H9 (cell line): Measurements from ENCODE around the gene RNF215. TPM values are rescaled to one million over a fixed set of nuclear protein-coding genes. Genes with fewer than 3 reads are reported as not detected.
A peak's percentile ranks its signal among the peaks of the same experiment; 100 is the strongest.

Experiments used
- DNase-seq: peaks from one replicate; pipeline ENCODE4 v3.0.0-alpha.2; 2017
- H2AFZ ChIP-seq: one replicate; pipeline ENCODE4 v1.6.1; 2013; ENCODE audit warnings: mild to moderate bottlenecking, low read length, control low read depth, moderate library complexity
- H2AK5ac ChIP-seq: 2 replicates; pipeline ENCODE4 v1.6.1; 2013; ENCODE audit warnings: low read length, control low read depth, mixed read lengths; ENCODE audit not compliant: insufficient read length
- H2BK120ac ChIP-seq: one replicate; pipeline ENCODE4 v1.6.1; 2013; ENCODE audit warnings: low read depth, mild to moderate bottlenecking, low read length, control low read depth, inconsistent platforms; ENCODE audit not compliant: poor library complexity, severe bottlenecking
- H2BK12ac ChIP-seq: 2 replicates; pipeline ENCODE4 v1.6.1; 2013; ENCODE audit warnings: low read length, control low read depth, mixed read lengths, low read depth; ENCODE audit not compliant: insufficient read length
- H2BK15ac ChIP-seq: 2 replicates; pipeline ENCODE4 v1.6.1; 2013; ENCODE audit warnings: low read depth, low read length, control low read depth
- H2BK20ac ChIP-seq: one replicate; pipeline ENCODE4 v1.6.1; 2013; ENCODE audit warnings: low read depth, mild to moderate bottlenecking, low read length, control low read depth, inconsistent platforms; ENCODE audit not compliant: poor library complexity, severe bottlenecking
- H2BK5ac ChIP-seq: 2 replicates; pipeline ENCODE4 v1.6.1; 2013; ENCODE audit warnings: low read length, control low read depth, mixed read lengths; ENCODE audit not compliant: insufficient read length
- H3K14ac ChIP-seq: 2 replicates; pipeline ENCODE4 v1.6.1; 2013; ENCODE audit warnings: low read length, control low read depth; ENCODE audit not compliant: insufficient read depth
- H3K18ac ChIP-seq: 2 replicates; pipeline ENCODE4 v1.6.1; 2013; ENCODE audit warnings: low read depth, mild to moderate bottlenecking, mixed read lengths, low read length, control low read depth; ENCODE audit not compliant: insufficient read length
- H3K23ac ChIP-seq: 2 replicates; pipeline ENCODE4 v1.6.1; 2013; ENCODE audit warnings: low read length, control low read depth, mixed read lengths, low read depth; ENCODE audit not compliant: insufficient read length
- H3K23me2 ChIP-seq: 2 replicates; pipeline ENCODE4 v1.6.1; 2013; ENCODE audit warnings: low read depth, mild to moderate bottlenecking, mixed read lengths, low read length, control low read depth; ENCODE audit not compliant: insufficient read length, poor library complexity, severe bottlenecking
- H3K27ac ChIP-seq: 2 replicates; pipeline ENCODE4 v1.5.1; 2013; ENCODE audit warnings: low read length, control low read depth, mixed read lengths, low read depth; ENCODE audit not compliant: insufficient read length
- H3K27me3 ChIP-seq: 2 replicates; pipeline ENCODE4 v1.6.1; 2013; ENCODE audit warnings: low read length, control low read depth, inconsistent platforms; ENCODE audit not compliant: insufficient read depth
- H3K4ac ChIP-seq: 2 replicates; pipeline ENCODE4 v1.6.1; 2013; ENCODE audit warnings: low read depth, mild to moderate bottlenecking, control low read depth, inconsistent platforms, low read length, moderate library complexity
- H3K4me1 ChIP-seq: 2 replicates; pipeline ENCODE4 v1.6.1; 2013; ENCODE audit warnings: low read length, control low read depth, inconsistent platforms; ENCODE audit not compliant: insufficient read depth
- H3K4me2 ChIP-seq: 2 replicates; pipeline ENCODE4 v1.6.1; 2013; ENCODE audit warnings: low read length, control low read depth, mixed read lengths; ENCODE audit not compliant: insufficient read length, insufficient read depth
- H3K56ac ChIP-seq: 2 replicates; pipeline ENCODE4 v1.6.1; 2013; ENCODE audit warnings: low read depth, mild to moderate bottlenecking, mixed read lengths, low read length, control low read depth; ENCODE audit not compliant: insufficient read length
- H3K79me1 ChIP-seq: 2 replicates; pipeline ENCODE4 v1.6.1; 2013; ENCODE audit warnings: low read depth, mild to moderate bottlenecking, moderate library complexity, low read length, control low read depth, inconsistent platforms; ENCODE audit not compliant: insufficient read depth, poor library complexity, severe bottlenecking
- H3K79me2 ChIP-seq: 2 replicates; pipeline ENCODE4 v1.6.1; 2013; ENCODE audit warnings: low read length, control low read depth, inconsistent platforms; ENCODE audit not compliant: insufficient read depth
- H3K9ac ChIP-seq: 2 replicates; pipeline ENCODE4 v1.6.1; 2013; ENCODE audit warnings: low read length, control low read depth, mixed read lengths; ENCODE audit not compliant: insufficient read length; ENCODE audit errors: extremely low read depth
- H3K9me3 ChIP-seq: one replicate; pipeline ENCODE4 v1.6.1; 2013; ENCODE audit warnings: low read depth, low read length, inconsistent platforms; ENCODE audit not compliant: control insufficient read depth
- H3T11ph ChIP-seq: one replicate; pipeline ENCODE4 v1.6.1; 2013; ENCODE audit warnings: mild to moderate bottlenecking, low read length, control low read depth, inconsistent platforms
- H4K20me1 ChIP-seq: one replicate; pipeline ENCODE4 v1.6.1; 2013; ENCODE audit not compliant: control insufficient read depth, insufficient read length, insufficient read depth
- H4K5ac ChIP-seq: 2 replicates; pipeline ENCODE4 v1.6.1; 2013; ENCODE audit warnings: low read depth, mild to moderate bottlenecking, mixed read lengths, low read length, control low read depth; ENCODE audit not compliant: insufficient read length
- H4K8ac ChIP-seq: replicated peaks from 2 replicates; pipeline ENCODE4 v1.6.1; 2013; ENCODE audit warnings: low read length, control low read depth, mixed read lengths, low read depth; ENCODE audit not compliant: insufficient read length
- H4K91ac ChIP-seq: 2 replicates; pipeline ENCODE4 v1.6.1; 2013; ENCODE audit warnings: low read depth, mild to moderate bottlenecking, moderate library complexity, mixed read lengths, low read length, control low read depth; ENCODE audit not compliant: insufficient read length
- H3K27ac Mint-ChIP-seq, 3 experiments: 2 replicates in 2 of 3; 3 replicates in 1 of 3; pipeline ENCODE4 v1.8.0; 2020 to 2021; ENCODE audit warnings: mixed read lengths in 3 of 3, mild to moderate bottlenecking in 1 of 3, moderate library complexity in 1 of 3
- H3K27me3 Mint-ChIP-seq: 2 replicates; pipeline ENCODE4 v1.8.0; 2021; ENCODE audit warnings: low read depth, mild to moderate bottlenecking, moderate library complexity, mixed read lengths
- H3K36me3 Mint-ChIP-seq, 3 experiments: 2 replicates in 2 of 3; 3 replicates in 1 of 3; pipeline ENCODE4 v1.8.0; 2020 to 2021; ENCODE audit warnings: low read depth in 3 of 3, mixed read lengths in 3 of 3; ENCODE audit not compliant: insufficient read depth in 1 of 3
- H3K4me1 Mint-ChIP-seq, 2 experiments: 2 replicates each; pipeline ENCODE4 v1.8.0; 2020; ENCODE audit warnings: mixed read lengths in 2 of 2
- H3K4me3 Mint-ChIP-seq, 2 experiments: 2 replicates in 1 of 2; 3 replicates in 1 of 2; pipeline ENCODE4 v1.8.0; 2020 to 2021; ENCODE audit warnings: mild to moderate bottlenecking in 2 of 2, mixed read lengths in 2 of 2, moderate library complexity in 1 of 2
- H3K9me3 Mint-ChIP-seq, 2 experiments: 2 replicates in 1 of 2; 3 replicates in 1 of 2; pipeline ENCODE4 v1.8.0; 2020; ENCODE audit warnings: mild to moderate bottlenecking in 2 of 2, mixed read lengths in 2 of 2, moderate library complexity in 1 of 2
- WGBS: extraction: QIAGEN DNeasy Blood & Tissue Kit; methylation state at CpG from one replicate; pipeline ENCODE4 v1.1.7; 2013; ENCODE audit warnings: missing lambda C conversion rate, low lambda C conversion rate, mixed read lengths; ENCODE audit not compliant: insufficient read length; ENCODE audit errors: extremely low coverage; 5-methylcytosine and 5-hydroxymethylcytosine counted together
- total RNA-seq: library from RNA; stranded (reverse); gene quantifications from 2 replicates; pipeline ENCODE4 v1.2.1, GENCODE V29; 2021
- TF ChIP-seq, protein P1 (sequence below): fragments of 200-600 bp; sonication (generic); conservative IDR thresholded peaks from 3 replicates; pipeline ENCODE4 v1.8.0; 2021; ENCODE audit warnings: antibody characterized with exemption, mild to moderate bottlenecking

RNF215 gene
- total RNA-seq, 1 experiment from 2014 or later, result 24.5 TPM

- H4K5ac ChIP-seq, result no peak overlapping the region
- WGBS, result no CpG with 5 or more reads among the region's 4 CpGs
- no peak overlapping the region for H2BK15ac ChIP-seq
- H3K27ac ChIP-seq, result no peak overlapping the region
- H2BK120ac ChIP-seq, result no peak overlapping the region
- peak overlapping the region in 1 of 3 experiments; percentile 73; a peak in 2 of 7 replicates for H3K27ac Mint-ChIP-seq
- H3K79me1 ChIP-seq, result no peaks in the 10 kb centered on the region
- no peak overlapping the region for H3K23ac ChIP-seq
- no peaks in the 10 kb centered on the region for H3K4me1 ChIP-seq
- no peak overlapping the region for H3K9ac ChIP-seq
- no peak overlapping the region for H2BK20ac ChIP-seq
- H4K8ac ChIP-seq, result no peak overlapping the region
- no peak overlapping the region for H3K4me3 Mint-ChIP-seq
- H3K4me1 Mint-ChIP-seq, result no peaks in the 10 kb centered on the region
- H3T11ph ChIP-seq, result no peak overlapping the region
- no peak overlapping the region for H3K14ac ChIP-seq
- no peak overlapping the region for H3K18ac ChIP-seq
- H3K56ac ChIP-seq, result no peak overlapping the region
- no peaks in the 10 kb centered on the region for H3K9me3 Mint-ChIP-seq
- H3K27me3 Mint-ChIP-seq, result no peaks in the 10 kb centered on the region
- H3K9me3 ChIP-seq, result no peaks in the 10 kb centered on the region
- no peaks in the 10 kb centered on the region for H3K23me2 ChIP-seq
- H3K4ac ChIP-seq, result no peak overlapping the region
- H2BK12ac ChIP-seq, result no peak overlapping the region
- H3K36me3 Mint-ChIP-seq, result peaks cover 48 to 85% (median 85%) of the 10 kb centered on the region in 3 experiments
- H2AK5ac ChIP-seq, result no peak overlapping the region
- no peaks in the 10 kb centered on the region for H3K27me3 ChIP-seq
- H2AFZ ChIP-seq, result no peak overlapping the region
- H3K4me2 ChIP-seq, result no peak overlapping the region
- no peak overlapping the region for H4K91ac ChIP-seq
- peaks cover 7% of the 10 kb centered on the region; the same call in 1 of the 2 replicates for H3K79me2 ChIP-seq
- no peak overlapping the region for H2BK5ac ChIP-seq
- no peaks in the 10 kb centered on the region for H4K20me1 ChIP-seq
- no peak for DNase-seq
- TF ChIP-seq, protein P1, sequence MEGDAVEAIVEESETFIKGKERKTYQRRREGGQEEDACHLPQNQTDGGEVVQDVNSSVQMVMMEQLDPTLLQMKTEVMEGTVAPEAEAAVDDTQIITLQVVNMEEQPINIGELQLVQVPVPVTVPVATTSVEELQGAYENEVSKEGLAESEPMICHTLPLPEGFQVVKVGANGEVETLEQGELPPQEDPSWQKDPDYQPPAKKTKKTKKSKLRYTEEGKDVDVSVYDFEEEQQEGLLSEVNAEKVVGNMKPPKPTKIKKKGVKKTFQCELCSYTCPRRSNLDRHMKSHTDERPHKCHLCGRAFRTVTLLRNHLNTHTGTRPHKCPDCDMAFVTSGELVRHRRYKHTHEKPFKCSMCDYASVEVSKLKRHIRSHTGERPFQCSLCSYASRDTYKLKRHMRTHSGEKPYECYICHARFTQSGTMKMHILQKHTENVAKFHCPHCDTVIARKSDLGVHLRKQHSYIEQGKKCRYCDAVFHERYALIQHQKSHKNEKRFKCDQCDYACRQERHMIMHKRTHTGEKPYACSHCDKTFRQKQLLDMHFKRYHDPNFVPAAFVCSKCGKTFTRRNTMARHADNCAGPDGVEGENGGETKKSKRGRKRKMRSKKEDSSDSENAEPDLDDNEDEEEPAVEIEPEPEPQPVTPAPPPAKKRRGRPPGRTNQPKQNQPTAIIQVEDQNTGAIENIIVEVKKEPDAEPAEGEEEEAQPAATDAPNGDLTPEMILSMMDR, result no peak
Observed at GRCh38 chr22:30348404-30348803, 38.8 kb downstream of the RNF215 start.
